OCI-LY1 (cell line): ENCODE data around the gene TRPM6.

Experiments used
- EZH2 ChIP-seq: fragments of 200-600 bp; sonication (generic), shearing (Covaris generic); IDR thresholded peaks from 2 replicates; pipeline ENCODE4 v1.8.0; 2017; ENCODE audit warnings: borderline replicate concordance, mixed run types, mild to moderate bottlenecking, antibody characterized with exemption, low read length, moderate library complexity, mixed read lengths
- TF ChIP-seq, protein P1 (sequence below): fragments of 200-600 bp; sonication (generic), shearing (Covaris generic); IDR thresholded peaks from 2 replicates; pipeline ENCODE4 v1.5.1; 2017; ENCODE audit warnings: mild to moderate bottlenecking, antibody characterized with exemption, low read length, moderate library complexity, mixed read lengths

DNA sequence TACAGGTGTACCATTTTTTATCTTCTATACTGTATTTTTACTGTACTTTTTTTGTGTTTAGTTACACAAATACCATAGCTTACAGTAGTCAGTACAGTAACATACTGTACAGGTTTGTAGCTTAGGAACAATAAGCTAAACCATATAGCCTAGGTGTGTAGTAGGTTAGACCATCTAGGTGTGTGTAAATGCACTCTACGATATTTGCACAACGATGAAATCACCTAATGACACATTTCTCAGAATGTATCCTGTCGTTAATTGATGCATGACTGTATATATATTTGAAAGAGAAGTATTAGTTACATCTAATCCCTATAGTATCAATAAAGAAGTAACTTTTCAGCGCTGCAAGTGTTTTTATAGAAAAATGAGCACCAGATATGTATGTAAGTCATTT lies 138.8 kb downstream of the TRPM6 start:
- TF ChIP-seq, protein P1, sequence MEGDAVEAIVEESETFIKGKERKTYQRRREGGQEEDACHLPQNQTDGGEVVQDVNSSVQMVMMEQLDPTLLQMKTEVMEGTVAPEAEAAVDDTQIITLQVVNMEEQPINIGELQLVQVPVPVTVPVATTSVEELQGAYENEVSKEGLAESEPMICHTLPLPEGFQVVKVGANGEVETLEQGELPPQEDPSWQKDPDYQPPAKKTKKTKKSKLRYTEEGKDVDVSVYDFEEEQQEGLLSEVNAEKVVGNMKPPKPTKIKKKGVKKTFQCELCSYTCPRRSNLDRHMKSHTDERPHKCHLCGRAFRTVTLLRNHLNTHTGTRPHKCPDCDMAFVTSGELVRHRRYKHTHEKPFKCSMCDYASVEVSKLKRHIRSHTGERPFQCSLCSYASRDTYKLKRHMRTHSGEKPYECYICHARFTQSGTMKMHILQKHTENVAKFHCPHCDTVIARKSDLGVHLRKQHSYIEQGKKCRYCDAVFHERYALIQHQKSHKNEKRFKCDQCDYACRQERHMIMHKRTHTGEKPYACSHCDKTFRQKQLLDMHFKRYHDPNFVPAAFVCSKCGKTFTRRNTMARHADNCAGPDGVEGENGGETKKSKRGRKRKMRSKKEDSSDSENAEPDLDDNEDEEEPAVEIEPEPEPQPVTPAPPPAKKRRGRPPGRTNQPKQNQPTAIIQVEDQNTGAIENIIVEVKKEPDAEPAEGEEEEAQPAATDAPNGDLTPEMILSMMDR, result no peak
- TF ChIP-seq EZH2, result no peak
